ENCODE data around the gene SEH1L.
"Not testable (repeated sequence)": the region's sequence is repeated elsewhere in the genome, so short reads cannot be mapped to it uniquely, and the experiment has no call there.

Gene SEH1L, protein sequence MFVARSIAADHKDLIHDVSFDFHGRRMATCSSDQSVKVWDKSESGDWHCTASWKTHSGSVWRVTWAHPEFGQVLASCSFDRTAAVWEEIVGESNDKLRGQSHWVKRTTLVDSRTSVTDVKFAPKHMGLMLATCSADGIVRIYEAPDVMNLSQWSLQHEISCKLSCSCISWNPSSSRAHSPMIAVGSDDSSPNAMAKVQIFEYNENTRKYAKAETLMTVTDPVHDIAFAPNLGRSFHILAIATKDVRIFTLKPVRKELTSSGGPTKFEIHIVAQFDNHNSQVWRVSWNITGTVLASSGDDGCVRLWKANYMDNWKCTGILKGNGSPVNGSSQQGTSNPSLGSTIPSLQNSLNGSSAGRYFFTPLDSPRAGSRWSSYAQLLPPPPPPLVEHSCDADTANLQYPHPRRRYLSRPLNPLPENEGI

DNA sequence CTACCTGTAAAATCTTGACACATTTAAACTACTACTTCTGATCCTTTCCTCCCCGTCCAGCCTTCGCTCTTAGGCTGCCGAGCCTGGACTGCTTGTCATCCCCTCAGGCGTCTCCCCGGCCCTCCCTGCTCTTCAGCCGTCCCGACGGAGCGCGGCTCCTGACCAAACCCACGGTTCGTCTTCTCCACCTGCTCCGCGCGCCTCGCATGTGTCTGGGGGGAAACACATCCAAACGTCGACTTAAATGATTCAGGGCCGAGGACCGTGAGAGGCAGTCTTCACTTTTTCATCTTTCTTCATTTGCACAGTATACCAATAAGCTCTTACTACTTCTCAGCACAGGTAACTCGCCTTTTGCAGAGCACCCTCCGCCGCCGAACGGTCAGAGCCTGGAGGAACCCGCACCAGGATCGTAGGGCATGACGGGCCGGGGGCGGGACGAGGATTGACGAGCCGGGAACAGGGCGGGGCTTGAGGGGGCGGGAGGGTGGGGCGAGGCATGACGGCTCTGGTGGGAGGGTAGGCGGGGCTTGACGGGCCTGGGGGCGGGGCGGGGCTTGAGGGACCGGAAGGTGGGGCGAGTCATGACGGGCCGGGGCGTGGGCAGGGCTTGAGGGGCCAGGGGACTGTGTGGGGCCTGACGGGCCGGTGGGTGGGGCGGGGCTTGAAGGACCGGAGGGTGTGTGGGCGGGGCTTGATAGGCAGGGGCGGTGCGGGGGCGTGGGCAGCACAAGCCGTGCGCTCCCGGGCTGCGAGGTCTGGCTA lies at the start of gene SEH1L:
SEH1L (plus strand) TSS at position 727 of the 765 bp plus-strand sequence. CDS start 111 bp downstream, outside the sequence.
- in situ Hi-C loops (cut with MboI; ENCODE audit: low sequenced_read_pairs): loop anchor here (25.0 kb wide), 1 partner anchor 560 kb away; the partner anchor contains the start of gene AFG3L2

DNA sequence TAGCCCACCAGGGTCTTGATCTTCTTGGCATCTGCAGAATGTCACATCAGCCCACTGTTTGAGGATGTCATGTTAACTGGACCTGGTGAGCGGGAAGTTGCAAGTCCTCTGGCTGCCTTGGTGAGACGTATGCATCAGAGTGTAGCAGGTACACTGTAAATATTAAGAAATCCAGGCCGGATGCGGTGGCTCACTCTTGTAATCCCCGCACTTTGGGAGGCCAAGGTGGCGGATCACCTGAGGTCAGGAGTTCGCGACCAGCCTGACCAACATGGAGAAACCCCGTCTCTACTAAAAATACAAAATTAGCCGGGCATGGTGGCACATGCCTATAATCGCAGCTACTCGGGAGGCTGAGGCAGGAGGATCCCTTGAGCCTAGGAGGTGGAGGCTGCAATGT lies 46.6 kb upstream of the SEH1L start:
- in situ Hi-C loops (cut with MboI; ENCODE audit: low sequenced_read_pairs): not testable (repeated sequence)

DNA sequence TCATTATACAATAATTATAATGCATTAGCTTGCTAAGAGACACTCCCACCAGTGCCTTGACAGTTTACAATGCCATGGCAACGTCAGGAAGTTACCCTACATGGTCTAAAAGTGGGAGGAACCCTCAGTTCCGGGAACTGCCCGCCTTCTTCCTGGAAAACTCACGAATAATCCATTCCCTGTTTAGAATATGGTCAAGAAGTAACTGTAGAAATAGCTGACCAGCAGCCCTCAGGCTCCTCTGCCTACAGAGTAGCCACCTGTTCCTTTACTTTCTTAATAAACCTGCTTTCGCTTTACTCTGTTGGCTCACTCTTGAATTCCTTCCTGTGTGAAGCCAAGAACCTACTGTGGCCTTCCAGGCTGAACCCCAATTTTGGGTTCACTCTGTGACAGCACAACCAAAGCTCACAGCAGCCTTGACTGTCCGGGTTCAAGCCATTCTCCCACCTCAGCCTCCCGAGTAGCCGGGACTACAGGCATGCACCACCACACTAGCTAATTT lies 43.7 kb upstream of the SEH1L start:
- in situ Hi-C loops (cut with MboI; ENCODE audit: low sequenced_read_pairs): no loop called here

DNA sequence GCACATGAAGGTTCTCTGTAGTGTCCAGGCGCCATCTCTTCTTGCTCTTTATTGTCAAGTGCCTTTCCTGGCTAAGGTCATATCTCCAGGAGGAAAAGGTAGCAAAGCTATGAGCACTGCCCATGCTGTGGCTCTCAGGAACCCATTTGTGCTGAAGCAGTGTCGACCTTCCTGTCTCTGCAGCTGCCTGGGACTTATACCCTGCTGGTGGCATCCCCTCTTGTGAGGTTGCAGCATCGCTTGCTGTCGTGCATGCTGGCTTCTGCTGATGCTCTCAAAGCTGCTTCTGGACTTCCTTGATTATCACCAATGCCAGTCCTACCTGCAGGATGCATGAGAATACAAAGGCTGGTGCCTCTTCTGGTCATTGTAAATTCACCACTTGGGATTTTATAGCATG lies 41.7 kb upstream of the SEH1L start:
- in situ Hi-C loops (cut with MboI; ENCODE audit: low sequenced_read_pairs): no loop called here

DNA sequence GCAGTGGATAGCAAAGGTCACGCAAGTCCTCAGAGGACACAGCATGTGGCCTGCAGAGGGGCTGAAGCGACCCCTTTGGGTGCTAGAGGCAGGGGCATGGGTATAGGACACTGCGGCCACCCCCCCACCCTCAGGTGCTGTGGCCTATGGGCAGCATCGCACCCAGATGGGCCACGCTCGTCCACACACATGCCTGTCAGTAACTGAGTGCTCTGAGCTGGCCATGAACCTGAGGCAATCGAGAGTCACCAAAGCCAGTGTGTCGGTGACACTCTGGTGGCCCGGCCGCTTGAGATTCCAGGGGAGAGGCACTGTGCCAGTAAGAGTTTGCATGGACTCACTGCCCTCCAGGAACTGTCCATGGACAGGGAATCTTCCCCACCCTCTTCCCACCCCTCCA lies 41.0 kb upstream of the SEH1L start:
- in situ Hi-C loops (cut with MboI; ENCODE audit: low sequenced_read_pairs): no loop called here

DNA sequence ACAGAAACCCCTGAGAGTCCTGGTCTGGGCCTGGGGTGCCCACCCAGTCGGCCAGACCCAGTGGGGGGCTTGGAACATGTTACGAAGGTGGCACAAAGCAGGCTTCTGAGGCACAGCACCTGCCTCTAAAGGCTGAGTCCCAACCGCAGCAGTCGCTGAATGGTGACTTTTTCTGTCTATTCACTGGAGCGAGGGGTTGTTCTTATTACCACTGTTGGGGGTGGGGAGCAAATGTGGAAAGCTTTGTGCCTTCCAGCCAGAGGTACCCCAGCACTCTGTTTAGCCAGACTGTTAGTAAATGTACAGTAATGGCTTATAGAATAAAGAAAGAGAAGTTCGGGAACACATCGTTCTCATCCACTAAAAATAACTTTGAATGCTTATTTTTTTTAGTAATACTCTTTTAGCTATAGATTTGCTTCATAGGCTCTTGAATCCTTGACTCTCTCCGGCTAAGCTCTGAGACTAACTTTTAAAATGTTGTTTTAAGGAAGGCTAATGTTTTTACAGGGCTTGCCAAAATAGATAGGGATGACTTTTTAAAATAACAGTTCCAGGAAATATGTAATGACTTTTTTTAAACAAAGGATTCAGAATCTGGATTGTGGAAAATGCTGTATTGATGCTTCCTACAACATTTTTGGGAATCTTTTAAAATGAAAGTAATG lies 40.4 kb upstream of the SEH1L start:
- in situ Hi-C loops (cut with MboI; ENCODE audit: low sequenced_read_pairs): no loop called here

DNA sequence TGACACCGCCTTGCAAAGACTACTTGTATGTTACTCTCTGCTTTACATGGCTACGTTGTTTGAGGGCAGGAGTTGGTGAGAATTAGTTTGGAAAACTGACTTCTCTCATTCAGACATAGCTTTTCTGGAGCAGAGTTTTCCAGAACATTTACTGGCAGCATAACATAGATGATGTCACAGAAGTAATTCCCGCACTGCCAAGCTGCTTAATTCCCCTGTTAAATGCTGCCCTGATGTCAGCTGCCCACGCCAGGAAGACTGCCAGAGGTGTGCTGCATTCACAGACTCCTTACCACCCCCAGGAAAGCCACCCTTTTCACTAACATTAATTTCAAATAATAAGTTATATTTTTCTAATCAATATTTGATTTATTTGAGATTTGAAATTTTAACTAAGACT lies 39.1 kb upstream of the SEH1L start:
- in situ Hi-C loops (cut with MboI; ENCODE audit: low sequenced_read_pairs): no loop called here

DNA sequence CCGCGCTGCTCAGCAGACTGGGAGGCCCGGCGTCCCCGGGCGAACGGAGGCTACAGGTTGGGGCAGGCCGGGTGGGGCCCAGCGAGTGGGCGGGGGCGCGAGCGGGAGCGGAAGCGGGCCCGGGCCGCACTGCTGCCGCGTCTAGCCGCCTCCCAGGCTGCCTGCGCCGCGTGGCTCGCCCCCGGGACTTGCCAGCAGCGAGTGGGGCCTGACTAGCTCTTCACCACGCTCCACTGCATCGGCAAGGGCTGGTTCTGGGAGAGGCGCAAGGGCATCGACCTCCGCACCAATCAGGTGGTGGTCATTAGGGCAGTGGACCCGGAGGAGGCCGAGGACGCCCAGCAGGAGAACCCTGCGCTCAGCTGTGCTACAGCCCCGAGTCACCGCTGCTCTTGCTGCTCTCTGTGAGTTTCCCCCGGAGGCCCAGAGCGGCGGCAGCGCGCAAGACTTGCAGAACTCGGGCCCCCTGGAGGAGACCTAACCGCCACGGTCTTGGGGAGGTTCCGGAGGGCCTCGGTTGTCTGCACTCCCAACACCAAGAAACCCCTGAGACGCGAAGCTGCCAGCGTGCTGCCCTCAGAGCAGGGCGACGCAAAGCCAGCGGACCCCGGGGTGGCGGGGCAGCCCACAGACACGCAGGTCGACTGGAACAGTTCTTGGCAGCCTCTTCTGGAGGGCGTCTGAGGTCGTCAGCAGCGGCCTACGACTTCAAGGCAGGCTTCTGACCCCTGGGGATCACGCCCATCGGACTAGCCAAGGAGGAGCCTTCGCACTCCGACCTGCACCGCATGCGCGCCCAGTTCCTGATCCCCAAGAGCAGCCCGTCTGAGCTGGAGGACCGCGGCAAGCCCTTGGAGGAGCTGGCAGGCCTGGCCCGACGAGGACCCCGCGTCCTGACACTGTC lies 36.5 kb upstream of the SEH1L start:
- in situ Hi-C loops (cut with MboI; ENCODE audit: low sequenced_read_pairs): no loop called here

DNA sequence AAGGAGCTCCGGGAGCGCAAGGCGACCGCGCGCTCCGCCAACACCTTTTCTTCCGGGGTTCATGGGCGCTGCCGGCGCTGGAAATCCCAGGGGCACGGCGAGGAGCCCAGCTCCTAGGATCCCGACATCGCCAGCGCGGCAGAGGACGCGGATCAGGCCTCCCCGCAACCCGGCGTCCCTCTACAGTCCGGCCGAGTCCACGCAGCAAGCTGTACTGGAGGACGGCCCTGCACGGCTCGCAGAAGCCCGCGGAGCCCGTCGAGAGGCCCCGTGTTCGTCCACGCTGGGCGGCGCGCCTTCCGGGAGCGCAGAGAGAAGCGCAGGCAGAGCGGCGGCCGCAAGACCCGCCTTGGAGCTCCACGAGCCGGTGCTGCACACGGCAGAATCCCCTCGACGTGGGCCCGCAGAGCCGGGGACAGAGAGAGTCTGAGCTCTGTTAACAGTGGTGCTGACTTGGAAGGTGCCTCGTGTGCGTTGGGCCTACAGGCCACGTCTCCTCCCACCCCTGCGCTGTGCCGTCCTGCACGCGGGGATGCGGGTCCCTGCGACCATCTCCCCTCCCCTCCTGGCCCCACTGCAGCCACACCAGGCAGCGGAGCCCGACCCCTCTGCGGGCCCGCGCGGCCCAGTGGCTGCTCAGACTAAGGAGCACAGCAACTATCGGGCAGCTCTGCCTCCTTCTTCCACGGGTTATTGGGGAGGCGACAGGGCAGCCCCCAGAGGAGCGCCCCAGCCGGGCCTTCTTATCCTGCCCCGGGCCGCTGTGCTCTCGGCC lies 35.7 kb upstream of the SEH1L start:
- in situ Hi-C loops (cut with MboI; ENCODE audit: low sequenced_read_pairs): no loop called here

DNA sequence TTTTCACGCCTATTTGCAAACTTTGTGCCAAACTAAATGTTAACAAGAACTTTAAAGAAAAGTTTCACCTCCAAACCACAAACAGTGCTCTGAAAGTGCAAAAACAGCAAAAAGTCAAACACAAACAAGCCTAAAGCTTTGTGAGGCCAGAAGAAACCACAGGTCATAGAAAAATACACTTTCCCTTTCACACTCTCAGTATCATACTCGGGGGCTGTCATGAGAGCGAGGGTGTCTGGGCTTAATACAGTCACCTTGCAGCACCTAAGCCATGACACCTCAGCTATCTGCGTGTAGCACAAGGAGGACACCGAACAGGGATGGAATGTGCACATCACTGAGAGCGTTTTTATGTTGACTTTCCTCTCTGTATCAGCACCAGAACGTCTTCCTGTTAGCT lies 26.6 kb upstream of the SEH1L start:
- in situ Hi-C loops (cut with MboI; ENCODE audit: low sequenced_read_pairs): no loop called here

DNA sequence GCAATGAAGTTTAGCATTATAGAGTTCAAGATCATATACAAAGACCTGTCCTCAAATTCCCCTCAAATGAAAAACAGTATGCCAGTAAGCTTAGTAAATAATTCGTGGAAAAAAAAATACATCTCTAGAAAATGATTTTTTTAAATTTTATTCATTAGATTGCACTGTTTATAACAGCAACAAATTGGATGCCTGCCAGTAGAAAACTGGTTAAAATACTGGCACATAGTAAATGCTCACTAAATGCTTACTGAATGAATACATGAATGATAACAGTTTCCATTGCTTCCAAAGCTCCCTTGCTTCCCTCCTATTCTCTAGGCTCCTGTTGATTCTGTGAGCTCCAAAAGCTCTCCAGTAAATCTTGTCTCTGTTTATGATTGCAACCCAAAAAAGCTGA lies 25.5 kb upstream of the SEH1L start:
- in situ Hi-C loops (cut with MboI; ENCODE audit: low sequenced_read_pairs): no loop called here

DNA sequence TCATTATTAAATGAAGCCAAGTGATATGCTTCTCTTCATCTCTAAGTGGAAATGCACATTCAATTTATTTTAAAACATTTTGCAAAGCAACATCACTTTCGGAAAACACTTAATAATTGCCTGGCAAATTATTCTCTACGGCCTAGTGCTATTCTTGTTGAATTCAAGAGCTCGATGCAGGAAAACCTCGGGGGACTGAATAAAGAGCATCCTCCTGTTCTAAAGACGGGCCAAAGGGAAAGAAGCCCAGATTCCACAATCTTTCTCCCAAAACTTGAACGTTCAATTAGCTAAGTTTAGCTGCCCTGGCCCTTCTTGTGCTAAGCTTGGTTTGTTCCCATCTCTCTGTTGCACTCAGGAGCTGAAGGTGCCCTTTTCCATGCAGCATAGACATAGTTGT lies 23.2 kb upstream of the SEH1L start:
- in situ Hi-C loops (cut with MboI; ENCODE audit: low sequenced_read_pairs): loop anchor here (25.0 kb wide), 1 partner anchor 537 kb away; the partner anchor contains the start of gene AFG3L2

DNA sequence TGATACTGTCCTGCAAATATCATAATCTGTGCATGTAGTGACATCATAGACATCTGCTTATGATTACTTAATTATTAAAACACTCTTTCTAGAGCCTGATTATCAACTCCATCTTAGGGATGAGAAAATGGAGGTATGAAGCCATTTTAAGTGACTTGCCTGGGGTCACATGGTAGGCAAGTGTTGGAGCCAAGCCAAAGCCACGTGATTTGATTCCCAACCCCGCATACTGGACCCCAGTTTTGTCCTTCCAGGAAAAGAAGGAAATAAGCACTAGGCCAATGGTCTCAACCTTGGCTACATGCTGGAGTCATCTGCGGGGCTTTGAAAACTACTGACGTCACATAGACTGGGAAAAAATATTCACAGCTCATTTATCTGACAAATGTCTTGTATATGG lies 19.6 kb upstream of the SEH1L start:
- in situ Hi-C loops (cut with MboI; ENCODE audit: low sequenced_read_pairs): loop anchor here (25.0 kb wide), 1 partner anchor 541 kb away; the partner anchor contains the start of gene AFG3L2

DNA sequence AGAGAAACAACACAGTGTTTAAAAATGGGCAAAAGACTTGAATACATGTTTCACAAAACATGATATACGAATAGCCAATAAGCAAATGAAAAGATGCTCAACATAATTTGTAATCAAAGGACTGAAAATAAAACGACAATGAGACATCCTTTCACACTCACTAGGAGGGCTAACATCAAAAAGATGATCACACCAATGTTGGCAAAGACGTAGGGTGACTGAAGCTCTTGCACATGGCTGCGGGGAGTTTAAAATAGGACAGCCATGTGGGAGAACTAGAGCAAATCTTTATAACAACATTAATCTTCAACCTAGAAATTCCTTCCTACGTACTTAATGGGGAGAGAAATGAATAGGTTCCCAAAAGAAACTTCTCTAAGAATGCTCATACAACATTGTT lies 19.2 kb upstream of the SEH1L start:
- in situ Hi-C loops (cut with MboI; ENCODE audit: low sequenced_read_pairs): loop anchor here (25.0 kb wide), 1 partner anchor 541 kb away; the partner anchor contains the start of gene AFG3L2

DNA sequence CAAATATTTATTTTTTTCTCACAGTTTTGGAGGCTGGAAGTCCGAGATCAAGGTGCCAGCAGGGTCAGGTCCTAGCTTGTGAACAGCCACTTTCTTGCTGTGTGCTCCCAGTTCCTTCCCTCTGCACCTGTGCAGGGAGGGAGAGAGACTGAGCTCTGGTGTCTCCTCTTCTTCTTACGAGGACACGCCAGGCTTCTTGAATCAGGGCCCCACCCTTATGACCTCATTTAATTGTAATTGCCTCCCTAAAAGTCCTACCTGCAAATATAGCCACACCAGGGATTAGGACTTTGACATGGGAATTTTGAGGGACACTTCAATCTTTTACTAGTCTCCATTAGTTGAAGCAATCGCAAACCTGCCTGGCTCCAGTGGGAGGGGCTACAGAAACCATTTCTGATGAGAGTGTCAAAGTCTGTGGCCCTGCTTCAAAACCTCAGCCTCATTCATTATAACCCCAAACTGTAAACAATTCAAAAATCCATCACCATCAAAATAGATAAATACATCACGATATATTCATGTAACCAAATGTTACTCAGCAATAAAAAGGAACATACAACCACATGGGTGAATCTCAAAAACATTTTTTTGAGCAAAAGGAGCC lies 18.2 kb upstream of the SEH1L start:
- in situ Hi-C loops (cut with MboI; ENCODE audit: low sequenced_read_pairs): loop anchor here (10.0 to 25.0 kb wide), 2 partner anchors 195 to 542 kb away; partner anchors contain the start of gene AFG3L2

DNA sequence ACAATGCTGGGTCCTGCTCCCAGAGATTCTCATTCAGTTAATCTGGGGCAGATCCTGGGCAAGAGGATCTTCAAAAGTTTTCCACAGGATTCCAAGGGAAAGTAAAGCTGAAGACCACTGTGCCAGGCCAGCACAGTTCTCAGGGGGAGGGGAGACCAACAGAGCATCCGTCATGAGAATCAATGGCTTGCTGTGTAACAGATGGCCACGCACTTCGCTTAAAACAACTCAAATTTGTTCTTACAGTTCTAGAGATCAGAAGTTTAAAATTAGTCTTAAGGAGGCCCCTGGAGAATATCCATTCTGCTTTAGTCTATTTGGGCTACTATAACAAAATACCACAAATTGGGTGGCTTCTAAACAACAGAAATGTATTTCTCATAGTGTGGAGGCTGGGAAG lies 17.4 kb upstream of the SEH1L start:
- in situ Hi-C loops (cut with MboI; ENCODE audit: low sequenced_read_pairs): loop anchor here (10.0 to 25.0 kb wide), 2 partner anchors 196 to 543 kb away; partner anchors contain the start of gene AFG3L2

DNA sequence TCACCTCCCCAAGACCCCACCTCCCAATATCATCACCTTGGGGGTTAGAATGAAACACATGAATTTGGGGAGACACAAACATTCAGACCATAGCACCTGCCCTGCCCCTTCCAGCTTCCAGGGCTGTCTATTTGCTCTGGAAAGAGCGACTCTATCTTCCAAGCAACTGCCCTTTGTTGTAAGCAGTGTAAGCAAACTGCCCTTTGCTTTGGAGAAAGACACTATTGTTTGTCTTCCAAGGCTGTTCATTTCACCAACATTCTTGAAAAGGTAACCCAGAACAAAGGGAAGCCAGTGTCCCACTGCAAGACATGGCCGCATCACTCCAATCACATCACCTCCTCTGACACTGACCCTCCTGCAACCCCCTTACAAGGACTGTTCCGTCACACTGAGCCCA lies 16.9 kb upstream of the SEH1L start:
- in situ Hi-C loops (cut with MboI; ENCODE audit: low sequenced_read_pairs): loop anchor here (10.0 to 25.0 kb wide), 2 partner anchors 196 to 544 kb away; partner anchors contain the start of gene AFG3L2

DNA sequence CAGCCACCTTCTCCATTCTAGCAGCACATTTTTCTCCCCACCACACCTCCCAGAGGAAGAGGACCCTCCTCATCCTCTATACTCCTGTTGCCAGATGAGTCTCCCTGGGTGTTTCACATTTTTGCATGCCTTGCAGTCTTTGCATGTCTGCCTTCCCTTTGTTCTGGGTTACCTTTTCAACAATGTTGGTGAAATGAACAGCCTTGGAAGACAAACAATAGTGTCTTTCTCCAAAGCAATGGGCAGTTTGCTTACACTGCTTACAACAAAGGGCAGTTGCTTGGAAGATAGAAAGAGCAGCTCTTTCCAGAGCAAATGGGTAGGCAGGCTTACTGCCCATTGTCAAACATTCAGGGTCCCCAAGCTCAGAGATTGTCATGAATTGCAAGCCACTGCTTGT lies 14.5 kb upstream of the SEH1L start:
- in situ Hi-C loops (cut with MboI; ENCODE audit: low sequenced_read_pairs): loop anchor here (10.0 to 25.0 kb wide), 2 partner anchors 199 to 546 kb away; partner anchors contain the start of gene AFG3L2
